ENCODE measurements around the gene CDS1.
"Not testable (repeated sequence)": the region's sequence is repeated elsewhere in the genome, so short reads cannot be mapped to it uniquely, and the experiment has no call there.

Gene CDS1

DNA sequence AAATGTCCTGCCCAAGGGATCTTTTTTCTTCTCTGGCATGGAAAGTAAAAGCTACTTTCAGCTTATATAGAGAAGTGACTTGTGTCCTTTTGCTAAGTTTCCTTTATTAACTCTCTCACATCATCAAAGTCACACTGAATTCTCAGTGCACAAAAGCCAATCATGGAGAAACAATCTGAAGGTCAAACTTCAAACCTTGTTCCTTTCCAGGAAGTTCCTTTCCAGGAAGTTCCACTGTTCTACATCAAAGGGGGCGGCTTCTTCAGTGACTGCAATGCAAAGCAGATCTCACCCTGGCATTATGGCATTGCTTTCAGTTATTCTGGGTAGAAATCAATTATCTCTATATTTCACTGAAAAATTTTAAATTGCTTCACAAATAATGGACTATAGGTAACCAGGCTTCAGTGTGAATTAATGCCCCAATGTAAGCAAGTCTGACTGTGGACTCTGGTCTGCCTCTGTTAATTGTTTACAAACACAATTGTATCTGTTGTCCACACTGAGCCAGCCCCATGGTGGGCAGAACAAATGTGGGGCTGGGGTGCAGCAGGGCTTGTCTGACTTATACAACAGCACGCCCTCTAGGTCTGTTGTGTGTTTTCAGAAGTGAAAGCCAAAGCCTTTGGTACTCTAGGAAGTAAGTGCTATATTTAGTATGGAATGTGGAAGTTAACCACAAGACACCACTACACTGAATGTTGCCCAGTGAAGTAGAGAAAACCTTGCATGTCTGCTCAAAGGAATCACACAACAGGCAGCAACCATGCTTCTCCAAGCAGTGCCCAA lies 98.8 kb downstream of the CDS1 start:
- Histone ChIP-seq H3K9me3 (ENCODE audit: control insufficient read depth in 2 of 2, low read length in 2 of 2) (no peaks in the 10 kb centered on the region), H3K27me3 (ENCODE audit: control insufficient read depth in 2 of 2, insufficient read depth in 2 of 2, low read length in 2 of 2) (no peaks in the 10 kb centered on the region), H3K9ac (ENCODE audit: low read depth in 1 of 2, low read length in 2 of 2) (no peak overlapping the region), H3K4me3 (ENCODE audit: low read length in 2 of 2) (peak overlapping the region in 1 of 2 donors; percentile 13), H3K4me1 (ENCODE audit: control insufficient read depth in 2 of 2, insufficient read depth in 2 of 2, low read length in 2 of 2) (peaks cover 6 to 17% of the 10 kb centered on the region in 2 donors), H3K36me3 (ENCODE audit: control insufficient read depth in 2 of 2, insufficient read depth in 2 of 2, low read length in 2 of 2) (peaks cover 31 to 36% of the 10 kb centered on the region in 2 donors), H3K27ac (ENCODE audit: low read depth in 2 of 2, low read length in 2 of 2) (peak overlapping the region; percentile 52 to 67)

DNA sequence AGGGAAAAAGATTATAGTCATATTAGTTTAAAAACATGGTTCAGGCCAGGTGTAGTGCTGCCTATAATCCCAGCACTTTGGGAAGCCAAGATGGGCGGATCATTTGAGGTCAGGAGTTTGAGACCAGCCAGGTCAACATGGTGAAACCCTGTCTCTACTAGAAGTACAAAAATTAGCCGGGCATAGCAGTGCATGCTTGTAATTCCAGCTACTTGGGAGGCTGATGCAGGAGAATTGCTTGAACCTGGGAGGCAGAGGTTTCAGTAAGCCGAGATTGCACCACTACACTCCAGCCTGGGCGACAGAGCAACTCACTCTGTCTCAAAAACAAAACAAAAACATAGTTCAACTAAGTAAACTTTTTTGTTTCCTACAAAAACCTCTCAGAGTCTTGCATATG lies 99.7 kb downstream of the CDS1 start:
- H3K27me3 ChIP-seq (ENCODE audit: control insufficient read depth in 2 of 2, insufficient read depth in 2 of 2, low read length in 2 of 2); H3K4me3 ChIP-seq (ENCODE audit: low read length in 2 of 2); H3K9ac ChIP-seq (ENCODE audit: low read depth in 1 of 2, low read length in 2 of 2); H3K27ac ChIP-seq (ENCODE audit: low read depth in 2 of 2, low read length in 2 of 2); H3K9me3 ChIP-seq (ENCODE audit: control insufficient read depth in 2 of 2, low read length in 2 of 2): not testable (repeated sequence)
- H3K4me1 ChIP-seq (ENCODE audit: control insufficient read depth in 2 of 2, insufficient read depth in 2 of 2, low read length in 2 of 2), result peaks cover 6 to 17% of the 10 kb centered on the region in 2 donors
- H3K36me3 ChIP-seq (ENCODE audit: control insufficient read depth in 2 of 2, insufficient read depth in 2 of 2, low read length in 2 of 2), result peaks cover 28 to 30% of the 10 kb centered on the region in 2 donors

DNA sequence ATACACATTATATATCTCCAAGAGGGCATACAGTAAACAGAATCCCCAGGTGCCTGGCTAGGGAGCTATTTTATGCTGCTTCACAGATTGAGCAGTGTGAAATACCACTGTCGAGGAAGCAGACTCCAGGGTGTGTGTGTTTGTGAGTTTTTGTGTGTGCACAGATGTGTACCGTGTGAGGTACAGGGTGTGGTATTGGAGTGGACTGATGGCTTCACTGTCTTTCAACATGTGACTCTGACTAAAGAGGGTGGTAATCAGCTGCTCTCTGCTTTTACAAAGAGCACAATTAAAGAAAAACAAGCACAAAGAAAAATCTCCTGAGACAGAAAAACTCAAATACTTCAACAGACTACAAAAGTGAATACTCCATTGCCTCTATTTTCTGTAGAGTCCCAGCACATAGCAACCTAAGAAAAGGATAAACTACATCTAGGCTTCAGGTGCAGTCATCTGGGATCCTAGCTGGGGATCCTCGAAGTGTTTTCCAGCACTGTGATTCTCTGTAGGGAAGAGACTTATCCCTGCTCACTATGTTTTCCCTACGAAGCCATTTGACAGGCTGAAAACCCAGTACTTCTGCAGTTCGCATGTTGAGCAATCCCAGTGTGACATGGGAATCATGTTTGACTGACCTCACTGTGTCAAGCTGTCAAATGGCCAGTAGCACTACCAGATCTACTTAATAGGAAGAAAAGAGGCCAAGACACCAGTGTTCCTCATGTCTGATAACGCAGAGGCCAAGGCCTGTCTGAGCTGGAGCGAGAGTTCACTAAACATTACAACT lies 100.3 kb downstream of the CDS1 start:
- H3K4me1 ChIP-seq (ENCODE audit: control insufficient read depth in 2 of 2, insufficient read depth in 2 of 2, low read length in 2 of 2), result peaks cover 6 to 17% of the 10 kb centered on the region in 2 donors
- no peak overlapping the region for H3K4me3 ChIP-seq (ENCODE audit: low read length in 2 of 2)
- H3K36me3 ChIP-seq (ENCODE audit: control insufficient read depth in 2 of 2, insufficient read depth in 2 of 2, low read length in 2 of 2), result peaks cover 29 to 32% of the 10 kb centered on the region in 2 donors
- no peak overlapping the region for H3K27ac ChIP-seq (ENCODE audit: low read depth in 2 of 2, low read length in 2 of 2)
- H3K27me3 ChIP-seq (ENCODE audit: control insufficient read depth in 2 of 2, insufficient read depth in 2 of 2, low read length in 2 of 2), result no peaks in the 10 kb centered on the region
- H3K9ac ChIP-seq (ENCODE audit: low read depth in 1 of 2, low read length in 2 of 2), result no peak overlapping the region
- no peaks in the 10 kb centered on the region for H3K9me3 ChIP-seq (ENCODE audit: control insufficient read depth in 2 of 2, low read length in 2 of 2)

DNA sequence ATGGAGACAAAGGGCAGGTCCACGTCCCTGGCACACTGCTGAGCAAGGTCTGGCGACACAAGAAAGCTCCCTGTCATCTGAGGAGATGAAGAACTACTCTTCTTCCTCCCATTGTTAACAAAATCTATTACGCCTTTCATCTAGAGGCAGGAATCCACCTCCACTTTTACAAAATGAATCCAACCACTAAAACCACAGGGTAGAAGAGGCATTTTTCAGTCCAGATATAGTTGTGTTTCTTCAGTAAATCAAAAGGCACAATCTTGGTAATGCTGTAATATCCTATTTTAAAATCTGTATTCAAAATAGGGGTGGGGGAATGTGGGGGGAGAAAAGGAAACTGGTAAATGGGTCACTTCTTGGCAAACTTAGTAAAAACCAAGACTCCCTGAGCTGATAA lies 101.4 kb downstream of the CDS1 start:
- Histone ChIP-seq H3K36me3 (ENCODE audit: control insufficient read depth in 2 of 2, insufficient read depth in 2 of 2, low read length in 2 of 2) (peaks cover 24 to 26% of the 10 kb centered on the region in 2 donors), H3K4me3 (ENCODE audit: low read length in 2 of 2) (no peak overlapping the region), H3K9me3 (ENCODE audit: control insufficient read depth in 2 of 2, low read length in 2 of 2) (no peaks in the 10 kb centered on the region), H3K27me3 (ENCODE audit: control insufficient read depth in 2 of 2, insufficient read depth in 2 of 2, low read length in 2 of 2) (no peaks in the 10 kb centered on the region), H3K27ac (ENCODE audit: low read depth in 2 of 2, low read length in 2 of 2) (no peak overlapping the region), H3K4me1 (ENCODE audit: control insufficient read depth in 2 of 2, insufficient read depth in 2 of 2, low read length in 2 of 2) (peaks cover 6 to 17% of the 10 kb centered on the region in 2 donors), H3K9ac (ENCODE audit: low read depth in 1 of 2, low read length in 2 of 2) (no peak overlapping the region)

DNA sequence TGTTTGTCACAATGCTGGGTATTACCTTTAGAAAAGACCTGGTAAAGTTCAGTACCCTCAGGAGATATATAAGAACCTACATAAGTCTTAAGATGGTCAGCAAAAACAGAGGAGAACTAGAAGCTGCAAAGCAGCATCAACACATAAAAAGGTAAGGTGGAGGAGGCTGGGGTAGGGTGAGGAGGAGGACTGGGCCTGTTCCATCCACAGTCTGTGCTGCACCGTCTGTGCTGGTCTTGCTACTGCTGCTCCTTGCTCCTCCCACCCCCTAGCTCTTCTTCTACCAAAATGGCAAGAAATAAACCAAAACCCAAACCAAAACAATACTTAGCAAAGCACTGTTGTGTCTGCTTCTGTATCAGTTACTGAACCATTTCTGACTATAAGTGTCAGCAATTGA lies 102.2 kb downstream of the CDS1 start:
- Histone ChIP-seq H3K27ac (ENCODE audit: low read depth in 2 of 2, low read length in 2 of 2) (no peak overlapping the region), H3K9ac (ENCODE audit: low read depth in 1 of 2, low read length in 2 of 2) (no peak overlapping the region), H3K4me3 (ENCODE audit: low read length in 2 of 2) (no peak overlapping the region), H3K9me3 (ENCODE audit: control insufficient read depth in 2 of 2, low read length in 2 of 2) (no peaks in the 10 kb centered on the region), H3K4me1 (ENCODE audit: control insufficient read depth in 2 of 2, insufficient read depth in 2 of 2, low read length in 2 of 2) (peaks cover 6 to 17% of the 10 kb centered on the region in 2 donors), H3K27me3 (ENCODE audit: control insufficient read depth in 2 of 2, insufficient read depth in 2 of 2, low read length in 2 of 2) (no peaks in the 10 kb centered on the region), H3K36me3 (ENCODE audit: control insufficient read depth in 2 of 2, insufficient read depth in 2 of 2, low read length in 2 of 2) (peaks cover 24% of the 10 kb centered on the region in 2 donors)

DNA sequence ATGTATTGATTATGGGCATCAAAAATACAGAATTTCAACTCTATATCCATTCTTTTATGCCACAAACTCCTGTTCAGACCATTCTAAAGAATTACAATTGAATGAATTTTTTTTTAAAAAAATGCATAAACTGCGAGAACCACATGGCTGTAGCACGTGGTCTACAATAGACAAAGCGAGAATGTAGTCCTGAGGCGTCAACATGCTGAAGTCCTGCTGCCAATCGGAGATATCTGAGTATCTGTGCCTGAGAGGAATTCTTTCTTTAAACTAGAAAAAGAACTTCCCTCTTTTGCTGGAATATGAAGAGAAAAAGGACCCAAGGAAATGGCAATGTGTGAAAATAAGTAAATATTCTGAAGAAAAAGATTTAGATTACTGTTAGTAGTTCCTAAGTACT lies 105.7 kb downstream of the CDS1 start:
- no peak overlapping the region for H3K9ac ChIP-seq (ENCODE audit: low read depth in 1 of 2, low read length in 2 of 2)
- no peak overlapping the region for H3K27ac ChIP-seq (ENCODE audit: low read depth in 2 of 2, low read length in 2 of 2)
- H3K4me3 ChIP-seq (ENCODE audit: low read length in 2 of 2), result no peak overlapping the region
- H3K9me3 ChIP-seq (ENCODE audit: control insufficient read depth in 2 of 2, low read length in 2 of 2), result no peaks in the 10 kb centered on the region
- no peaks in the 10 kb centered on the region for H3K27me3 ChIP-seq (ENCODE audit: control insufficient read depth in 2 of 2, insufficient read depth in 2 of 2, low read length in 2 of 2)
- peaks cover 27 to 30% of the 10 kb centered on the region in 2 donors for H3K36me3 ChIP-seq (ENCODE audit: control insufficient read depth in 2 of 2, insufficient read depth in 2 of 2, low read length in 2 of 2)
- peaks cover 0 to under 1% of the 10 kb centered on the region in 2 donors for H3K4me1 ChIP-seq (ENCODE audit: control insufficient read depth in 2 of 2, insufficient read depth in 2 of 2, low read length in 2 of 2)

DNA sequence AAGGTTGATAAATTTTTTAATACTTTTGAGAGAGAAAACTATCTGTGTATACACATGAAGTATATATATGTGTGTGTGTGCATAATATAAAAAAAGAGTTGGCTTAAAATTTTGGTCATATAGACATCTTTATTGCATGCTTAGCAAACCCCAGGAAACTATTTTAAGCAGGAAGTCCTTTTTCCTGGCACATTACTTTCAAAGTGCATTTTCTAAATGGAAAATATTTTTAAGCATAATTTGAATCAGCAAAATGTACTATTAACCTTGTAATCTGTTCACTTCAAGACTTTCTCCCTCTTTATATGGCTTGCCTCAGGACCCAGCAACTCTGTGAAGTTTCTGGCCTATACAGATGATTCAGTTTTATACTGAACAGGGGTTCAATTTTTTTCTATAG lies 106.3 kb downstream of the CDS1 start:
- Histone ChIP-seq H3K4me3 (ENCODE audit: low read length in 2 of 2) (no peak overlapping the region), H3K36me3 (ENCODE audit: control insufficient read depth in 2 of 2, insufficient read depth in 2 of 2, low read length in 2 of 2) (peaks cover 24 to 27% of the 10 kb centered on the region in 2 donors), H3K4me1 (ENCODE audit: control insufficient read depth in 2 of 2, insufficient read depth in 2 of 2, low read length in 2 of 2) (no peaks in the 10 kb centered on the region), H3K9ac (ENCODE audit: low read depth in 1 of 2, low read length in 2 of 2) (no peak overlapping the region), H3K27ac (ENCODE audit: low read depth in 2 of 2, low read length in 2 of 2) (no peak overlapping the region), H3K9me3 (ENCODE audit: control insufficient read depth in 2 of 2, low read length in 2 of 2) (no peaks in the 10 kb centered on the region), H3K27me3 (ENCODE audit: control insufficient read depth in 2 of 2, insufficient read depth in 2 of 2, low read length in 2 of 2) (no peaks in the 10 kb centered on the region)

DNA sequence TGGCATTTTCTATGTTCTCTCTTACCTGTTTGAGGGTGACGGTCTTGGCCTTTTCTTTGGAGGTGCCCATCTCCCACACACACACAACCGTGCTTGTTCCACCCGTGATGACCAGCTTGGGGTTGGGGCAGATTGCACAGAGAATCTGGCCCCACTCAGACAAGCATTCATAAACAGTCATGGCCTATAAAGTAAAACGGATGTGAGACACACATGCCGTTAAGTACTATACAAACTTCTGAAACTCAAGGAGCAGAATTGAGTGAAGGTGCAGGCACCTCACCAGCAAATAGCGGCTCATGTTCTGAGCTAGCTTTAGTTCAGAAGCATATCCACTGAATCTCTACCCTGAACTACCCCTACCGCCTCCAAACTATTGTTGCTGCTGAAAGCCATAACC lies 107.6 kb downstream of the CDS1 start:
- Histone ChIP-seq H3K4me3 (ENCODE audit: low read length in 2 of 2) (no peak overlapping the region), H3K27me3 (ENCODE audit: control insufficient read depth in 2 of 2, insufficient read depth in 2 of 2, low read length in 2 of 2) (no peaks in the 10 kb centered on the region), H3K36me3 (ENCODE audit: control insufficient read depth in 2 of 2, insufficient read depth in 2 of 2, low read length in 2 of 2) (peaks cover 26 to 32% of the 10 kb centered on the region in 2 donors), H3K9ac (ENCODE audit: low read depth in 1 of 2, low read length in 2 of 2) (no peak overlapping the region), H3K9me3 (ENCODE audit: control insufficient read depth in 2 of 2, low read length in 2 of 2) (no peaks in the 10 kb centered on the region), H3K4me1 (ENCODE audit: control insufficient read depth in 2 of 2, insufficient read depth in 2 of 2, low read length in 2 of 2) (no peaks in the 10 kb centered on the region), H3K27ac (ENCODE audit: low read depth in 2 of 2, low read length in 2 of 2) (no peak overlapping the region)

DNA sequence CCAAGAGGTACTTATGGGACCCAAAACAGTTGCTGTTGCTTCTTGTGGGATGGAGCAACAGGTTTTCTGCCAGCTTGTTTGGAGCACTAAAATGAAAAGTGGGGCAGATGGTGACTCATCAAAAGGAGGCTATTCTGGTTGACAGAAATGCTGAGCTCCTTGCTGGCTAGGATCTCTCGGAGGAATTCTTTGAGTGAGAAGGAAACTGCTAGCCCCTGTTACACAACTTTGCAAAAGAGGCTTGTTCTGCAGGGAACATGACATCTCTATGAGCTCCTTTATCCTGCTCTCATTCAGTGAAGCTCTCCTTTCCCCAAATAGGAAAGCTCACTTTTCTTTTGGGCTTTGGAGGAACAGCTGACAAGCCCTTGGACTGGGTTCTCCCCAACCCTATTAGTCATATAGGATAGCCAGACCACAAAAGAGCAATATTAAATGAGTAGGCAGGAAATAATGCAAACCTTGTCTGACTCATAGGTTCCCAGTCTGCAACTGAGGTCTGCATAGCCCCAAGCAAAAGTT lies 108.3 kb downstream of the CDS1 start:
- Histone ChIP-seq H3K4me3 (ENCODE audit: low read length in 2 of 2) (no peak overlapping the region), H3K36me3 (ENCODE audit: control insufficient read depth in 2 of 2, insufficient read depth in 2 of 2, low read length in 2 of 2) (peaks cover 26 to 36% of the 10 kb centered on the region in 2 donors), H3K9me3 (ENCODE audit: control insufficient read depth in 2 of 2, low read length in 2 of 2) (no peaks in the 10 kb centered on the region), H3K27me3 (ENCODE audit: control insufficient read depth in 2 of 2, insufficient read depth in 2 of 2, low read length in 2 of 2) (no peaks in the 10 kb centered on the region), H3K9ac (ENCODE audit: low read depth in 1 of 2, low read length in 2 of 2) (no peak overlapping the region), H3K27ac (ENCODE audit: low read depth in 2 of 2, low read length in 2 of 2) (no peak overlapping the region), H3K4me1 (ENCODE audit: control insufficient read depth in 2 of 2, insufficient read depth in 2 of 2, low read length in 2 of 2) (no peaks in the 10 kb centered on the region)

DNA sequence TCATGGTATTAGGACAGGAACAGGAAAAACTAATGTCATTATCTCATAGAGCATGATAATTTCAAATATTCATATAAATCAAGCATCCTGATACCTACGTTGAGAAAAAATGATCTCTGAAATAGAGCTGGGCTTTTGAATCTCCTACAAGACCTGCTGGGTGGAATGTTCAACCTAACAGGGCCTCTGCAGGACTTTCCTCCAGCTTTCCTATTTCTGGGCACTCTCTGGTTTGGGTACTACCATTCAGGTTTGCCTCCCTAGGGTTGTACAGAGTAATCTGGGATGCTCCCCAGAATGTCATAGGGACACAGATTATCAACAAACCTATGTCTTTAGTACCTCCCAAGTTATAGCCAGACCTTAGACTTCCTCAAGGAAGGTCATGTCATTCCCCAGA lies 108.9 kb downstream of the CDS1 start:
- Histone ChIP-seq H3K4me1 (ENCODE audit: control insufficient read depth in 2 of 2, insufficient read depth in 2 of 2, low read length in 2 of 2) (no peaks in the 10 kb centered on the region), H3K27me3 (ENCODE audit: control insufficient read depth in 2 of 2, insufficient read depth in 2 of 2, low read length in 2 of 2) (no peaks in the 10 kb centered on the region), H3K9ac (ENCODE audit: low read depth in 1 of 2, low read length in 2 of 2) (no peak overlapping the region), H3K9me3 (ENCODE audit: control insufficient read depth in 2 of 2, low read length in 2 of 2) (no peaks in the 10 kb centered on the region), H3K36me3 (ENCODE audit: control insufficient read depth in 2 of 2, insufficient read depth in 2 of 2, low read length in 2 of 2) (peaks cover 23 to 33% of the 10 kb centered on the region in 2 donors), H3K27ac (ENCODE audit: low read depth in 2 of 2, low read length in 2 of 2) (no peak overlapping the region), H3K4me3 (ENCODE audit: low read length in 2 of 2) (no peak overlapping the region)

All from mucosa of rectum (tissue), 2 donors.